ENCODE results near the gene NHS.

GRCh38 chrX:17668929-17669328, 293.9 kb downstream of the NHS start:
- no peak for TF ChIP-seq TAF1 (IDR thresholded peaks at IDR 0.05; ENCODE audit: borderline replicate concordance, insufficient read depth, low read length)
- TF ChIP-seq POLR2AphosphoS5 (IDR thresholded peaks at IDR 0.05; ENCODE audit: low read depth, low read length): no peak
- TF ChIP-seq, protein P1, sequence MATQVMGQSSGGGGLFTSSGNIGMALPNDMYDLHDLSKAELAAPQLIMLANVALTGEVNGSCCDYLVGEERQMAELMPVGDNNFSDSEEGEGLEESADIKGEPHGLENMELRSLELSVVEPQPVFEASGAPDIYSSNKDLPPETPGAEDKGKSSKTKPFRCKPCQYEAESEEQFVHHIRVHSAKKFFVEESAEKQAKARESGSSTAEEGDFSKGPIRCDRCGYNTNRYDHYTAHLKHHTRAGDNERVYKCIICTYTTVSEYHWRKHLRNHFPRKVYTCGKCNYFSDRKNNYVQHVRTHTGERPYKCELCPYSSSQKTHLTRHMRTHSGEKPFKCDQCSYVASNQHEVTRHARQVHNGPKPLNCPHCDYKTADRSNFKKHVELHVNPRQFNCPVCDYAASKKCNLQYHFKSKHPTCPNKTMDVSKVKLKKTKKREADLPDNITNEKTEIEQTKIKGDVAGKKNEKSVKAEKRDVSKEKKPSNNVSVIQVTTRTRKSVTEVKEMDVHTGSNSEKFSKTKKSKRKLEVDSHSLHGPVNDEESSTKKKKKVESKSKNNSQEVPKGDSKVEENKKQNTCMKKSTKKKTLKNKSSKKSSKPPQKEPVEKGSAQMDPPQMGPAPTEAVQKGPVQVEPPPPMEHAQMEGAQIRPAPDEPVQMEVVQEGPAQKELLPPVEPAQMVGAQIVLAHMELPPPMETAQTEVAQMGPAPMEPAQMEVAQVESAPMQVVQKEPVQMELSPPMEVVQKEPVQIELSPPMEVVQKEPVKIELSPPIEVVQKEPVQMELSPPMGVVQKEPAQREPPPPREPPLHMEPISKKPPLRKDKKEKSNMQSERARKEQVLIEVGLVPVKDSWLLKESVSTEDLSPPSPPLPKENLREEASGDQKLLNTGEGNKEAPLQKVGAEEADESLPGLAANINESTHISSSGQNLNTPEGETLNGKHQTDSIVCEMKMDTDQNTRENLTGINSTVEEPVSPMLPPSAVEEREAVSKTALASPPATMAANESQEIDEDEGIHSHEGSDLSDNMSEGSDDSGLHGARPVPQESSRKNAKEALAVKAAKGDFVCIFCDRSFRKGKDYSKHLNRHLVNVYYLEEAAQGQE (IDR thresholded peaks at IDR 0.05; ENCODE audit: insufficient read depth in 1 of 2, low read depth in 2 of 2, low read length in 2 of 2): no peak

Data from PFSK-1 (cell line).